GDM1 (cell line): Measurements from ENCODE around the gene MICAL3.
"Not testable (repeated sequence)": the region's sequence is repeated elsewhere in the genome, so short reads cannot be mapped to it uniquely, and the experiment has no call there.

Experiments used
- DNase-seq: peaks from one replicate; lab custom pipeline; 2025; lab: John Stamatoyannopoulos, UW

The MICAL3 gene

DNA sequence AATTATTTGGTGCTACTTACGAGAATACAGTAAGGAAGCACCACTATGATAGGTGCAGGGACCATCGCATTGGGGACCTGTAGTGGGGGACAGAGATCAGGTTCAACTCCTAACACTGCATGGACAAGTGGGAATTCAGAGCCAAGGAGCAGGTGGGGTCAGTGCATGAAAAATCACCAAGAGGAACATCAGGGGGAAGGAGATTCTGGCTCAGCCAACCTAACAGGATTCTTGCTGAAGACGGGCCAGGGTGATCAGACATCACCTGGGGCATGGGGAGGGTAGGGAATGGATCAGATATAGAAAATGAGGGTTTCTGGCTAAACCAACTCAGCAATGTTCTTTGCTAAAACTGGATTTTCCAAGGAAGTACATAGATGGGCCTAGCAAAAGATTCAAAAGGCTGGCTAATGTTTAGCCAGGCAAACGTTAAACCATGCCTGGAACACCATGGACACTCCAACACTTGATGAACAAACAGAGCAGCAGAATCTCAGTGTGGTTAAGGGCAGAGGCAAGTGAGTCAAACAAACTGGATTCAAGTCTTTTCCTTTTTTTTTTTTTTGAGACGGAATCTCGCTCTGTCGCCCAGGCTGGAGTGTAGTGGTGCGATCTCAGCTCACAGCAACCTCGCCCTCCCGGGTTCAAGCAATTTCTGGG, 70.0 kb downstream of the MICAL3 start:
- no peak for DNase-seq

DNA sequence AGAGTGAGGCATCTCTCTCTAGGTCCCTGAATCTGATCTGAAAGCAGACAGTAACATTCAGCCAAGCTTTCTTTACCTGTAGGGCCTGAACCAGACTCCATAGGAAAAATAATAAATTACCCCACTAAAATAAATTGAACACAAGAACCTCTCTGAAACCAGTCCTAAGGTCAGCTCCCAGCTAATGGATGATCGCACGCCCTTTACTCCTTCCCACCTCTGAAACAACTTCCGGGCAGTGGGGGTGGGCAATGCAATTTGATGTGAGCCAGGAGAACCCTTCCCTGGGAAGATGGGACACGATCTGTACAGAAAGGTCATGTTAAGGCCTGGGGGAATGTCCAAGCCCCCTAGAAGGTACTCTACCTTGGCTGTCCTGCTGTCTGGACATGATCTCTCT, 71.2 kb downstream of the MICAL3 start:
- no peak for DNase-seq

DNA sequence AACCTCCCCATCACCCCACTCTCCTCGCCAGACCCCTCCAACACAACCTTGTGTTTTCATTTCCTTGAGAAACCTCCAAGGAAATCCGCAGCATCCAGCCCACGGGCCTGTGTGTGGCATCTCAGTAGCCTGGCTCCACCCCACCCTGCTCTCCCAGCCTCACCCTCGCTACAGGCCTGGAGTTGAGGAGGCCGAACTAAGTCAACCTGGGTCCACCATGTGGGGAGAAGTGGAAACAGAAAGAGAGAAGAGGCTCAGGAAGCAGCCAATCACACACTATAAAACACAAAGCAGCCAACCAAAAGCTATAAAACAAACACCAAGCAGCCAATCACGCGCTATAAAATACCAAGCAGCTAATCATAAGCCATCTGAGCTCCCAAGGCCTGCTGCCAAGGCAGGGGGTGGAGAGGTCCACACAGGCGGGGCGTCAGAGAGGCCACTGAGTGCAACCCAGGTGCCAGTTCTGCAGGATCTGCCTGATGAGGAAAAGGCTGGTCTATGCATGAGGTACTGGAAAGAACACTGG, 72.0 kb downstream of the MICAL3 start:
- no peak for DNase-seq

DNA sequence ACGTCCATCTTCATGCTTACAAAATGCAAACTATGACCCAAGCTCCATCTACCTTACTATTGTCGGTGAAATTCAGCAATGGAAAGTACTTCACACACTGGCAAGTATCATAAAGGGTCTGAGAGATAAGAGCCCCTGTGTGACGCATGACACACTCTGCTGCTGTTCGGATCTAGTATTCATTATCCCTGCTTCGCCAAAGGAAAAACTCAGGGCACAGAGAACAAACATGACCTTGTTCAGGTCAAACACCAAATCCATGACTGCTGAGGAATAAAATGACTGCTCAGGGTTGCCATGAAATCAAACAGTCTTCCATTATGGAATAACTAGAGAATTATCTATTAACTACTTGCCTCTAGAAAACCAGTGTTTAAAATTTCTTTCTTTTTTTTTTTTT, 73.0 kb downstream of the MICAL3 start:
- no peak for DNase-seq

DNA sequence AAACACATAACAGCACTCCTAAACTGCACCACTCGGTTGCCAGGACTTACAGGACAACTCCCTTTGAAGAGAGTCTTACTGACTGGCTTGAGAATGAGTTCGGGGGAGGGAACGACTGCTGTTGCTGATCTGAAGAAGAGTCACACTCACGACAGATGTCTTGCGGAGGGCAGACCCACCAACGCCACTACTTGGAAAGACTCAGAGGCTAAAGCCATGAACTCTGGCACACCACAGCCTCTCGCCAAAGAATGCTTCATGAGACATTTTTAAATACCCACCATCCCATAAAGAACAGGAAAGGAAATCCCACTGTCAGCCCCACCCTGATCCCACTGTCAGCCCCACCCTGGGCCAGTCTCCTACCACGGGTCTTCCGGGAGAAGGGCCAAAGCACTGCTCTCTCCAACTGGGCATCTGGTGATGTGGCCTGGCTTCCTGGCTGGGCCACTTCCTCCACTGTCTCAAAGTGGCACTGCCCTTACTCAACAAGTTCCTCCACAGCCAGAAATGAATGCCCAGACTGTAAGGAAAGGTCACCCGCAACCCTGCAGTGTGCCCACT, 73.6 kb downstream of the MICAL3 start:
- no peak for DNase-seq

DNA sequence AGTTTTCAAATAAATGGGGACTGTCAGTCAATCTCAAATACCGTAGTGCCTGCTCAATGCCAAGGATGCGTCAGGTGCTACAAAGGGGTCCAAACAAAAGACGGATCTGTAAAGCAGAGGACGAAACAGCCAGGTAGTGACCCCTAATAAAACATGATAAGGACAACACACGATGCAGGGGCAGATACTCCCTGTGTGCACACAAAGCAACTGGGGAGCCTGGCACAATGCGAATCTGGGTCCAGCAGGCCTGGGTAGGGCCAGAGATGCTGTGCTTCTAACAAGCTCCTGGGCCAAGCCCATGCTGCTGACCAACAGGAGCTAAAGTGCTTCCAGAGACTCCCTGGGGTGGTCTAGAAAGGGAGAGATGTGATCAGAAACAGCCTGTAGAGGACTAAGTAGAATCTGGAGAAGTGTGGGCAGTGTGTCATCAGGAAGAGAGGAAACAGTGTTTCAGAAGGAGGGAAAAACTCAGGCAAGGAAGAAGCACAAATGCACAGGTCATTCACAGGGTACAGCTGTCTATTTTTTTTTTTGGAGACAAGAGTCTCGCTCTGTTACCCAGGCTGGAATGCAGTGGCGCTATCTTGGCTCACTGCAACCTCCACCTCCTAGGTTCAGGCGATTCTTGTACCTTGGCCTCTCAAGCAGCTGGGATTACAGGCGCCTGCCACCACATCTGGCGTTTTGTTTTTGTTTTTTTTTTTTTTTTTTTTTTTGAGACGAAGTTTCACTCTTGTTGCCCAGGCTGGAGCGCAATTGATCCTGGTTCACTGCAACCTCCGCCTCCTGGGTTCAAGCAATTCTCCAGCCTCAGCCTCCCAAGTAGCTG, 74.5 kb downstream of the MICAL3 start:
- no peak for DNase-seq

DNA sequence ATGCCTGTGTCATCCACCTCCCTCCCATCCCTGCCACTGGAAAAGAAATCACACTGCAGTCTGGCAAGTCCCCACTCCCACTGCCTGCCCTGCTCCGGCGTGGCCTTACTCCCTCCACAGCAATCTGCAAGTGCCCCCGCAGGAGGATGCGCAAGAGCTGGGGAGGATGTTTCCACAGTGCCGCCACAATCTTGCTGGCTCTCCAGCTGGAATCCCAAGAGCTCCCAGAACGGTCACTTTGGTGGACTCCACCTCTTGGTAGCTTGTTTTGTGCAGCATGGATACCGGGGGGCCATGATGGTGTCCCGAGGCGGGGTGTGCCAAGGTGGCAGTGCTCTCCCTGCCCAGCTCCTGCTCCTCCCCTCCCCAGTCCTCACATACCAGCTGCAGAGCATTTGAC, 76.3 kb downstream of the MICAL3 start:
- no peak for DNase-seq

DNA sequence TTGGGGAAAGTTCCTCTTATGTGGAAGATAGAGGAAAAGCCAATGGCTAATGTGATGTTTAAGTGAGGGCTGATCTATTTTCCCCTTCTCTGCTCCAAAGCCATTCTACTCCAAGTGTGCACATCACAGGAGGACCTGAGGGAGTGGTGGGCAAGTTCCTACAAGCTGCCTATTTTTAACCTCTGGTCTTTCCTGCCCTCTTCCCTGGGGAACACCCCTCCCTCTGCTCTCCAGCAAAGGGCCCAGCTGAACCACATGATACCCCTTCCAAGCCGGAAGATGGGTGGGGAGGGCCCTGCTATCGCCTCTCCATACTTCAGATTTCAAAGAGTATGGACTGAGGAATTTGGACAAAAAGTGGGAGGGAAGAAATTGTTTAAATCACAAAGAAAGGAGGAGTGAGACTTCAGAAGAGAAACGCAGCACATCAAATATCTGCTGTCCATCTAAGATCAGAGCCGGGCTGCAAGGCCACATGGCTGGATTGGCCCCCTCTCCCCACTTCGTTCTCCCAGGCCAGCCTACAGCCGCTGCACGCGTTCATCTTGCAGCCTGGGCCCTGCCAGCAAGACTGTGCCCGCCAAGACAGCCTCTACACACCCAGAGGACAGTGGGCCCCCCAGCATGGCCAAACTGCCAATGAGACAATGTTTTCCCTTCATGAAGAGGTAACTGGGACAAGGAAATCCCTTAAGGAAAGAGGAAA, 77.5 kb downstream of the MICAL3 start:
- DNase-seq: no peak

DNA sequence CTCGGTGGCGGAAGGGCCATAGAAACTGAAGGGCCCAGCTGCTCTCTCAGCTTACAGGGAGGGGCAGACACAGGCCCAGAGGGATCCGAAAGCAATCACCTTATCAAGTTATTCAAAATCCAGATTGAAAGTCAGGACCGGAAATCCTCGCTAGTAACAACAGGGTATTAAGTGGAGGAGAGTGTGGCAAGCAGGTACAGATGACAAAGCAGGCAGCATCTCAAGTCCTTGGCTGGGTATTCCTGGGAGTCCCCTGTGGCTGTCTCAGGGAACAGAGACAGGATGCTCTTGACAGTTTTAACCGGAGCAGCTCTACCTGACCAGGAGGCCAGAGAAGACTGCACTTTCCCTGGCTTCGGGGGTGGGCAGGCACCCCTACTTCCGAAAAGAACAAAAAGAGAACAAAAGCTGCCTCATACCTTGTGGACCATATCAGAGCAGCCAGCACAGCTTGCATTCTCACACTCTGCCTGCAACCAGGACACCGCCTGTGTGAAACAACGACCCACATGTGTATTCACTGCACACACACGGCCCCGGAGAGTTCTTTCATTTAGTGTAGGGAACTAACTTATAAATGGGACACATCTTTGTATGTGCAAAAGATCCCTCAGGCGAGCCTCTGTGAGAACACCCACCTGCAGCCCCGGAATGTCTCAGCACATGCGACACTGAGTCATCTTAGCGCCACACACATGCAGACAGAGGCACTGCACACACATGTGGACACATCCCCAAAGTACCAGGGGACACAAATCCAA, 78.3 kb downstream of the MICAL3 start:
- no peak for DNase-seq

DNA sequence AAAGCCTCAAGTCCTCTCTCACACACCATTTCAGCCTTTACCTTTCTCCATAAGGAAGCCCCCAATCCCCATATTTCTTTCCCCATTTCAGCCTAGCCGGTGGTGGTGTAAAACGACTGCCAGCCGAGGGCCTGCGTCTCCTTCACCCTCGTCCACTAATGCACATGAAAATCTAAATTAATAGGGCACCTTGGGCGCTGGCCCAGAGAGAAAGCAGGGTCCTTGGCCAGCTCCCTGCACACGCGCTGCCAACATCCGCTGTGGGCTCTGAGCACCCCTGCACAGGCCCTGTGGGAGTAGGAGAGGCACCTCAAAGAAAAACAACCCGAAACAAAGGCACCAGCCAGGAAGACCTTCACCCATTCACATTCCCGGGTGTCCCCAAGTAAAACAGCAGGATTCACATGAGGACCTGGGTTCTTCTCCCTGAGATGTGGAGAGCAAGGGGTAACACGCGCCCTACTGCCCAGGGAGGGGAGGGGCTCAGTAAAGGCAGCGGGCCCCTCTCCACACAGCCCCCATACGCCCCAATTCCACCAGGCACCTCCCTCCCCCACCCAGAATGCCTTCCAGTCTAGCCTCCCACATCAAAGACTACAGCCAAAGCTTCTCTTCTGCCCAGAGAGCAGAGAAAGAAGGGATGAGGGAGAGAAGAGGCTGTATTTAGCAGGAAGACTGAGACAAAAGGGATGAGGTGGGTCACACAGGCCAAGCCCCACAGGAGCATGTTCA, 79.0 kb downstream of the MICAL3 start:
- DNase-seq: no peak

DNA sequence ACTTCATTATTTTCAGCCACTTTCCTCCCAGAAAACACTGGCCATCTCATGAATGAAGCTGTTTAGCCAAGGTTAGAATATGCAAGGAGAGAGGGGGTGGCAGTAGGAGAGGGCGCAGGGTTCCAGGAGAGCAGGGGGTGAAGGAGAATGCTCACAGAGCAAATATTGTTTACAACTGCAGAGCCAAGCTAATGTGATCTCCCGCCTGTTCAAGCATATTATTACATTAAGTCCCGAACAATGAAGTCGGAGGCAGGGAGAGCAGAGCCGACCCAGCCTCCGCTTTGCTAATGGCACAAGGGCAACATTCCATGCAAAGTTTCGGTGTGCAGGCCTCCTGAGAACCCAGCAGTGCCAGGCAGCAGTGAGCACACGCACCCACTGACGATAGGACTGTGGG, 80.1 kb downstream of the MICAL3 start:
- no peak for DNase-seq

DNA sequence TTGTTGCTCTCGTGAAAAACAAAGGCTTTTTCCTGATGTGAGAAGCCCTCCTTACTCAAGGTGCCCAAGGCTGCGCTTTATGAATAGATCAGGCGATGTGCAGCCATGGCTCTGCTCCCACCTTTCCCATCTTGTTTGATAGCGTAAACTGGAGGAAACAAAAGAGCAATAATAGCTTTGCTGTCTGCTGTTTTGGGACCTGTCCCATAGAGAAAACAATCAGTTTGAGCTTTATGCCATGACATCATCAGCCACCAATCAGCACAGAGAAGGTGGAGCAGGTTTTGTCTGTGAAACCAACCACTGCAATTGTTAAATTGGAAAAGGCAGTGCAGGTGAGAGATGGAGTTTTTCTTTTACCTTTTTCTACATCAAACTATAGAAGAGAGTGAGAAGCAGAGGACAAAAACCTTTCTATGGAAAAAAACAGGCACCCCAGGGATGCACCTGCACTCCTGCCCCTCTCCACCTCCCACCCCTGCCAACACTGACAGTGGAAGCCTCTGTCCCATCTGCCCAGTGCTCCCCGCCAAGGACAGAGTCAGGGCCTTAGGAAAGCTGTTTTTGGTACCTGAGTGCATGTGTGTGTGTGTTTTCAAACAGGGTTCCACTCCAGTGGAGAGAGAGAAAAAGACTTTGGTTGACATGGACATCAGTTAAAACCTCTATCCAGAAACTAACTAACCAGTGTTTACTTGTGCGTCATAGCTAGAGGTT, 80.7 kb downstream of the MICAL3 start:
- no peak for DNase-seq

DNA sequence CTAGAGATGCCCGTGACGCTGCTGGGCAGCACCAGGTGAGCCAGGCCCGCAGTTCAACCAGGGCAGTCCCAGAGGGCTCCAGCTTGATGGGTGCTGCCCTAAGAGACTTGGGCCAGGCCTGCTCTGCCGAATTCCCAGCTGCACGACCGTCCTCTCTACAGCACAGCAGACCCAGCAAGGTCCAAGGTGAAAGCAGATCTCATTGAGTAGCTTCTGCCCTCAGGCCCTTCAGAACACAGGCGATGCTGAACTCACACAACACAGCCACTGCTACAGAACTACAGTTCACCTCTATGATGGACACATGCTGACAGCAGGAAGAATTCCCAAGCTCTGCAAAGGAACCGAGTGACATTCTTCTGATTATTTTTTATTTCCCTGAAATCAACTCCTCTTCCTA, 81.6 kb downstream of the MICAL3 start:
- DNase-seq: no peak

DNA sequence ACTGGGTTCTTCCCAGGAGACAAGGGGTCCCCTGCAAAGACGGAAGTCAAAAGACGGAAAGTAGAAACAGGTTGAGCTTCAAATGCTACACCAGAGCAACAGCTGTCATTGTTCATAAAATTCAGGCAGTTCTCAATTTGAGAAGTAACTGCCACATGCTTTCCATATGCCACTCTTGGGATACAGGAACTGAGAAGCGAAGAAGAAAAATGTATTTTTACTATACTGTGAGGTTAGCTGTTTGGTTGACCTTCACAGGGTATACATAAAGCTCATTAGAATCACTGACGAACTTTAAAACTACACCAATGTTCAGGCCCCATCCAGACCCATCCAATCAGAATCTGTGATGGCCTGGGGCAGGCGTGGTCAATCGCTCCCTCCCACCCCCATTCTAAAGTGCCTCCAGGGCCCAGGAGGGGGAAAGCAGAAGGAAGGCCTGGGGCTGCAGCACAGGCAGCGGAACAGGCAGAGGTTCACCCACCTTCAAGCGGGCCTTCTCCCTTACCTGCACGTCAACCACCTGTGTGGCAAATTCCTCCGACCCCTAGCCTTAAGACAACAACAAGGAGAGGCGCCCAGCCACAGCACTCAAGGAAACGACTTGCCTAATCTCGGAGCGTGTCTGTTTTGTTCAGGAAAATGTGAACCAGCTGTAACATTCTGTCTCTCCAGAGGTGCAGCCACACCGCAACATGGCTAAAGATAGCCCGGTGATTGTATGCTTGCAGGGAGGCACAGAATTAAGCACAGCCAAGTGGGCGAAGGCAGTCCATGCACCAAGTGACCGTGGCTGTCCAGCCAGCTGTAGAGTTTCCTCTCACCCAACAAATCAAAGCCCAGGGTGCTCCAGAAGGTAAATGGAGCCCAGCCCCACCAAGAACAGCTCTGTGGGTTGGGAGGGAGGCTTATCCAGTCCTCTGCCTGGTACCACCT, 82.6 kb downstream of the MICAL3 start:
- no peak for DNase-seq

DNA sequence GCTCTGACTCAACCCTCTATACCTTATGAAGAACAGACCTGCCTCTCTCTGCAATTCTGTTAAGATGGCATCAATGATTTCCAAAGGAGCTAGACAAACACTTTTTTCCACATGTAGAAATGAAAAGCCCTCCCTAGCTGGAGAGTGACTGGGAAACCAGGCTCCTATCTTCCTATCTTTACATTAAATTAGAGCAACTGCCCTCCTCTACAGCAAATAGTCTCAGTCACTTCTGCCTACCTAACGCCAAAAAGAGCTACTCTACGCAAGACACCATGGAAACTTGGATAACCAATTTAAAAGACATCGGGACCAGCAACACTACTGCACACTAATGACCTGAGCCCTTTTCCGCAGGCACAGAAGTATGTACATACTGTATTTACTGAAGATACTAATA, 84.8 kb downstream of the MICAL3 start:
- no peak for DNase-seq

DNA sequence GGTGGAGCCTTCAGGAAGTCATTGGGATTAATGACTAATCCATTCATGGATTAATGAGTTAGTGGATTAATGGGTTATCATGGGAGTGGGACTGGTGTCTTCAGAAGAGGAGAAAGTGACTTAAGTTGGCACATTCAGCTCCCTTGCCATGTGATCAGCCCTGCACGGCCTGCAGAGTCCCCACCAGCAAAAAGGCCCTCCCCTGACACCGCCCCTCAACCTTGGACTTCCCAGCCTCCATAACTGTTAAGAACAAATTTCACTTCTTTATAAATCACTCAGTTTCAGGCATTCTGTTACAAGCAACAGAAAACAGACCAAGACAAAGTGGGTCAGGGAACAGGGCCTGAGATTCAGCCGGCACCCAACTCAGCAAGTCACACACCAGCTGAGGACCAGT, 85.3 kb downstream of the MICAL3 start:
- no peak for DNase-seq

DNA sequence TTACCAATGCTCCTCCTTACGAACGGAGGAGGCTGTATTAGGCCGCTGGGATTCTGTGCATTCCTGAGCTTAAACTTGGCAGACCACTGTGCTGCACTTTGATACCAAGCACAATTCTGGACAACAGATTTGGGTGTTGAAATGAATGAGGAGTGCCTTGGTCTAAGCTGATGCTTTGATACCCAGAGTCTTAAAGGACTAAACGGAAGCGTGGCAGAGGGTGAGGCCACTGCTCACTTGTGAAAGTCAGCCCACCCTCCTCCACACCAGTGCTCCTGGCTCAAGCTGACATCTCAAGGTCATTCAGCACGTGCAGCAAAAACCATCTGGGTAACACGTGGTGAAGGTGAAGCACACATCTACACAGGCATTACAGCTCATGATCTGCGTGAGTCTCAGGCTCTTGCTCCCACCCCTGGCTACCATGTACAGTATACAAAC, 85.9 kb downstream of the MICAL3 start:
- DNase-seq: no peak

DNA sequence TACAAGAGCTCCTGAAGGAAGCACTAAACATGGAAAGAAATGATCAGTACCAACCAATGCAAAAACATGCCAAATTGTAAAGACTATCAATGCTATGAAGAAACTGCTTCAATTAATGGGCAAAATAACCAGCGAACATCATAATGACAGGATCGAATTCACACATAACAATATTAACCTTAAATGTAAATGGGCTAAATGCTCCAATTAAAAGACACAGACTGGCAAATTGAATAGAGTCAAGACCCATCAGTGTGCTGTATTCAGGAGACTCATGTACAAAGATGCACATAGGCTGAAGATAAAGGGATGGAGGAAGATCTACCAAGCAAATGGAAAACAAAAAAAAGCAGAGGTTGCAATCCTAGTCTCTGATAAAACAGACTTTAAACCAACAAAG, 91.9 kb downstream of the MICAL3 start:
- DNase-seq: not testable (repeated sequence)

DNA sequence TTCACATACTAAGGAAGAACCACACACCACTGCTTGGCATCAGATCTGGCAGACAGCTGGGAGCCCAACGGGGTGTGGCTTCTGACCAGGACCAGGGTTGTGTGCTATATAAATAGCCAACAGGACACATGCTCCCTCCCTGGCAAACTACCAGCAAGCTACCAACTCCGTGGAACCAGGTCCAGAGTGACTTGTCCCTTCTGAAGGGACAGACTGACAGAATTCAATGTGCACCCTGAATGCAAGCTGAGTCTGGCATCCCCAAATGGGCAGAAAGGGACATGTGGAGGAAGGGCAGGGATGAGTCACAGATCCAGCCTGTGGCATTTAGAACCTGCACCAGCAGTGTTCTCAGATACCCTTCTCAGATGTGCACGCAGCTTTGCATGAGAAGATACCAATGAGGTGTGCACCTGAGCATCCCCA, 92.9 kb downstream of the MICAL3 start:
- DNase-seq: no peak
